Adrenal gland (tissue), 12 donors: ENCODE measurements around the gene SLC6A8. TPM values are rescaled to one million over a fixed set of nuclear protein-coding genes. Genes with fewer than 3 reads are reported as not detected.

Experiments
- DNase-seq, 7 donors: peaks; one replicate each; pipeline ENCODE4 v3.0.0-alpha.2; 2019 to 2020
- H3K27ac ChIP-seq, 5 donors: fragments of 200-600 bp; sonication (generic) in 4 of 5; 1 replicate in 3 of 5; 2 replicates in 2 of 5; pipeline versions ENCODE4 v1.5.1 to v1.8.0; 2016 to 2020; ENCODE audit warnings: mild to moderate bottlenecking in 1 of 5
- H3K27me3 ChIP-seq: fragments of 200-600 bp; 2 replicates; pipeline ENCODE4 v1.8.0; 2021
- H3K36me3 ChIP-seq, 2 donors: fragments of 200-600 bp; replicated peaks in 1 of 2; 1 replicate in 1 of 2; 2 replicates in 1 of 2; pipeline versions ENCODE4 v1.5.1 to v1.8.0; 2018 to 2022
- H3K4me1 ChIP-seq, 2 donors: fragments of 200-600 bp; replicated peaks in 1 of 2; 1 replicate in 1 of 2; 2 replicates in 1 of 2; pipeline versions ENCODE4 v1.5.1 to v1.8.0; 2018 to 2021
- H3K4me3 ChIP-seq, 4 donors: fragments of 200-600 bp; sonication (generic) in 3 of 4; one replicate each; pipeline ENCODE4 v1.5.1; 2016 to 2018
- H3K9me3 ChIP-seq, 3 donors: fragments of 200-600 bp; sonication (generic) in 1 of 3; replicated peaks in 1 of 3; 1 replicate in 2 of 3; 2 replicates in 1 of 3; pipeline versions ENCODE4 v1.5.1 to v1.8.0; 2016 to 2021
- CTCF ChIP-seq, 6 experiments: fragments of 450-650 bp in 4 of 6; fragments of 200-600 bp in 2 of 6; sonication (generic) in 1 of 6; IDR thresholded peaks; 1 replicate in 5 of 6; 2 replicates in 1 of 6; pipeline versions ENCODE4 v1.5.1 to v1.8.0; 2016 to 2021; ENCODE audit warnings: antibody characterized with exemption in 6 of 6, mild to moderate bottlenecking in 2 of 6, moderate library complexity in 1 of 6
- POLR2A ChIP-seq, 2 donors: fragments of 450-650 bp; IDR thresholded peaks; one replicate each; pipeline ENCODE4 v1.6.1; 2017; ENCODE audit warnings: antibody characterized with exemption in 2 of 2, mild to moderate bottlenecking in 2 of 2, moderate library complexity in 1 of 2
- WGBS, 4 donors: extraction: QIAGEN DNeasy Blood & Tissue Kit in 2 of 4; methylation state at CpG; one replicate each; pipeline versions ENCODE4 v1.1.5 to v1.1.7; 2013 to 2017; 5-methylcytosine and 5-hydroxymethylcytosine counted together
- intact Hi-C, 2 donors: fragments of 100-400 bp; cut with DNase I; formaldehyde crosslinking; loops; one replicate each; pipeline versions ENCODE4 v1.14.1 to v1.15.0; 2022 to 2023
- polyA plus RNA-seq, 3 donors: library from polyadenylated mRNA; stranded (reverse); fragments of 200-250 nt in 2 of 3; fragments of 350-450 nt in 1 of 3; fragmentation: Illumina TruSeq in 1 of 3; extraction: RNeasy Lipid Tissue Mini Kit (QIAGEN cat#74804) in 1 of 3; gene quantifications; one replicate each; pipeline ENCODE4 v1.2.3, GENCODE V29; 2013 to 2014
- total RNA-seq, 9 donors: library from RNA; depleted of rRNA in 4 of 9; stranded (reverse); fragments of >200 nt in 4 of 9; fragments of 120-200 nt in 1 of 9; fragmentation: NEBNext Ultra II Directional in 1 of 9; extraction: Animal tissue kit (Norgen Biotek cat#: 25700) in 1 of 9; gene quantifications; one replicate each; pipeline versions ENCODE4 v1.1.0 to v1.2.4, GENCODE V29; 2013 to 2023
- donor health status: healthy with polysubstance abuse.
- donor health status: Bipolar disorder and iron deficiency.
- donor health status: DM: yes; HTN: yes; CAD: no.
- donor health status: DM: no; HTN: no; CAD: no.
- donor health status: DM: no; HTN: no; CAD: no.
- donor health status: DM: yes; HTN: yes; CAD: no.

The SLC6A8 gene
- total and polyA plus RNA-seq, 12 donors = 3.1 to 136 (median 67.0) TPM

GRCh38 chrX:153685751-153686696 is 1.7 kb upstream of the SLC6A8 start:
- Histone ChIP-seq H3K4me3 (no peak overlapping the region), H3K27me3 (peaks cover 9% of the 10 kb centered on the region), H3K27ac (no peak overlapping the region), H3K36me3 (no peaks in the 10 kb centered on the region), H3K9me3 (no peaks in the 10 kb centered on the region), H3K4me1 (no peaks in the 10 kb centered on the region)
- peak in 3 of 7 donors; percentile 9 to 16 (median 14) for DNase-seq
- WGBS, 4 donors = 75 to 89% (median 78%) methylated on average over 8 to 24 of the region's 24 CpGs
- intact Hi-C loops = no loop called here
- TF ChIP-seq CTCF (IDR thresholded peaks at IDR 0.05) (no peak), POLR2A (IDR thresholded peaks at IDR 0.05) (no peak)

GRCh38 chrX:153686711-153687110 is 1.0 kb upstream of the SLC6A8 start:
- DNase-seq = peak in 1 of 7 donors; percentile 17
- Histone ChIP-seq H3K27ac (no peak overlapping the region), H3K36me3 (no peaks in the 10 kb centered on the region), H3K27me3 (peaks cover 9% of the 10 kb centered on the region), H3K9me3 (no peaks in the 10 kb centered on the region), H3K4me3 (no peak overlapping the region), H3K4me1 (no peaks in the 10 kb centered on the region)
- TF ChIP-seq POLR2A (IDR thresholded peaks at IDR 0.05) = no peak
- TF ChIP-seq CTCF (IDR thresholded peaks at IDR 0.05) = no peak
- whole genome bisulfite sequencing, 4 donors = 54 to 84% (median 65%) methylated on average over 6 to 9 of the region's 9 CpGs; no CpG with 5 or more reads in 1 of the 4 donors
- intact Hi-C loops = no loop called here

DNA sequence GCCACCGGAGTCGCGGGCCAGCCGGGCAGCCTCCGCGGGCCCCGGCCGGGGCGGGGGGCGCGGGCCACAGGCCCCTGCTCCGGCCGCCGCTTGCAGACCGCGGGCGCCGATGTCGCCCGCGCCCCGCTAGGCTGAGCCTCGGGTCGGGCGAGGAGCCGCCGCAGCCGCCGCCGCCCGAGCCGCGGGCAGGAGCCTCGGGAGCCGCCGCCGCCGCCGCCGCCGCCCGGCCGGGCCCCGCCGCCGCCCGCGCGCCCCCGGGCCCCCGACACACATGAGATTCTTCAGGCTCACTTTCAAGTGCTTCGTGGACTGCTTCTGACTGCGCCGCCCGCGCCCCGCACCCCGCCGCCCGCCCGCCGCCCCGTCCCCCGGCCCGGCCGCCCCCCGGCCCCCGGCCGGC is 345 bp downstream of the SLC6A8 start:
- Histone ChIP-seq H3K9me3 (no peaks in the 10 kb centered on the region), H3K36me3 (no peaks in the 10 kb centered on the region), H3K27me3 (peaks cover 9% of the 10 kb centered on the region), H3K27ac (peak overlapping the region in 1 of 5 donors; percentile 84), H3K4me3 (no peak overlapping the region), H3K4me1 (no peaks in the 10 kb centered on the region)
- DNase-seq = no peak
- WGBS, 4 donors = 1 to 40% (median 18%) methylated on average over 1 to 39 of the region's 69 CpGs; no CpG with 5 or more reads in 1 of the 4 donors
- intact Hi-C loops = no loop called here
- TF ChIP-seq CTCF (IDR thresholded peaks at IDR 0.05) = no peak
- TF ChIP-seq POLR2A (IDR thresholded peaks at IDR 0.05) = no peak

GRCh38 chrX:153688506-153688905 is 780 bp downstream of the SLC6A8 start:
- no peak for DNase-seq
- Histone ChIP-seq H3K27me3 (peaks cover 9% of the 10 kb centered on the region), H3K4me1 (no peaks in the 10 kb centered on the region), H3K4me3 (peak overlapping the region in 1 of 4 donors; percentile 57), H3K36me3 (no peaks in the 10 kb centered on the region), H3K27ac (peak overlapping the region in 3 of 5 donors; percentile 70 to 84 (median 74)), H3K9me3 (no peaks in the 10 kb centered on the region)
- intact Hi-C loops = no loop called here
- WGBS, 4 donors = 1 to 44% methylated on average over 36 to 50 of the region's 57 CpGs; no CpG with 5 or more reads in 2 of the 4 donors
- no peak for TF ChIP-seq POLR2A (IDR thresholded peaks at IDR 0.05)
- TF ChIP-seq CTCF (IDR thresholded peaks at IDR 0.05) = no peak
